ENCODE results near the gene COA8.
A peak's percentile ranks its signal among the peaks of the same experiment; 100 is the strongest.

Gene COA8

GRCh38 chr14:103634156-103634555 lies 71.4 kb downstream of the COA8 start:
- H3K4me3 ChIP-seq (replicated peaks in 1 of 2; ENCODE audit: low read depth in 2 of 2, low read length in 2 of 2), result no peak overlapping the region
- TF ChIP-seq CTCF (IDR thresholded peaks at IDR 0.05; ENCODE audit: low read depth, low read length), result no peak
- DNase-seq (ENCODE audit: low read depth in 2 of 2), result peak in 1 of 2 donors; percentile 13

GRCh38 chr14:103638594-103638993 lies 75.8 kb downstream of the COA8 start:
- DNase-seq (ENCODE audit: low read depth in 2 of 2), result no peak
- no peak overlapping the region for H3K4me3 ChIP-seq (replicated peaks in 1 of 2; ENCODE audit: low read depth in 2 of 2, low read length in 2 of 2)
- no peak for TF ChIP-seq CTCF (IDR thresholded peaks at IDR 0.05; ENCODE audit: low read depth, low read length)
